ENCODE measurements around the gene PCDHGA3.
A peak's percentile ranks its signal among the peaks of the same experiment; 100 is the strongest.

Gene PCDHGA3

DNA sequence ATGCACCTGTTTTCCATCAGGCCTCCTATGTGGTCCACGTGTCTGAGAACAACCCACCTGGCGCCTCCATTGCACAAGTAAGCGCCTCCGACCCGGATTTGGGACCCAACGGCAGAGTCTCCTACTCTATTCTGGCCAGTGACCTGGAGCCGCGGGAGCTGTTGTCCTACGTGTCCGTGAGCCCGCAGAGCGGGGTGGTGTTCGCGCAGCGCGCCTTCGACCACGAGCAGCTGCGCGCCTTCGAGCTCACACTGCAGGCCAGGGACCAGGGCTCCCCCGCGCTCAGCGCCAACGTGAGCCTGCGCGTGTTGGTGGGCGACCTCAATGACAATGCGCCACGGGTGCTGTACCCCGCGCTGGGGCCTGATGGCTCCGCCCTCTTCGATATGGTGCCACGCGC lies 8.0 kb downstream of the PCDHGA3 start:
- no peak for TF ChIP-seq CTCF (IDR thresholded peaks at IDR 0.05; ENCODE audit: borderline replicate concordance, insufficient read depth, low read depth, low read length)
- H3K4me3 ChIP-seq (ENCODE audit: low read depth, low read length) = no peak overlapping the region

DNA sequence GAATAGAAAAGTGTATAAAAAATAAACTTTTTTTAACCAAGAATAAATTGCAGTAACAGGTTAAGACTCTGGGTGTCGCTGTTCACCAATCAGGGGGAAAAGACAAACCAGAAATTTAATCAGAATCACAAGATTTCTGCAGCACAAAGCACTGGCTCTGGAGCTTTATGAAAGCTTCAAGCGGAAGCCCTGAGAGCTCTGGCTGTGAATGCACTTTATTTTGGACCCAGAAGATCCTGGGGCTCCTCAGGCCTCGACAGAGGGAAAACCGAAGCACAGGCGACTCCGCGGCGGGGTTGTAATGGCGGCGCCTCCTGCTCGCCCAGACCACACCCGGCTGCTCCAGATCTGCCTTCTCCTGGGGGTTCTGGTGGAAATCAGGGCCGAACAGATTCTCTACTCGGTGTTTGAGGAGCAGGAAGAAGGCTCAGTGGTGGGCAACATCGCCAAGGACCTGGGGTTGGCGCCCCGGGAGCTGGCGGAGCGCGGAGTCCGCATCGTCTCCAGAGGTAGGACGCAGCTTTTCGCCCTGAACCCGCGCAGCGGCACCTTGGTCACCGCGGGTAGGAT lies 11.4 kb downstream of the PCDHGA3 start, which contains the start of gene PCDHGA4:
Gene PCDHGA4, plus strand, starts transcription at position 122 of the 570 bp plus-strand sequence. Its CDS starts 87 bp downstream, at position 209.
- TF ChIP-seq CTCF (IDR thresholded peaks at IDR 0.05; ENCODE audit: borderline replicate concordance, insufficient read depth, low read depth, low read length) = peak; percentile 32; the same call in 1 of the 2 replicates
- H3K4me3 ChIP-seq (ENCODE audit: low read depth, low read length) = no peak within 1 kb of the TSS

DNA sequence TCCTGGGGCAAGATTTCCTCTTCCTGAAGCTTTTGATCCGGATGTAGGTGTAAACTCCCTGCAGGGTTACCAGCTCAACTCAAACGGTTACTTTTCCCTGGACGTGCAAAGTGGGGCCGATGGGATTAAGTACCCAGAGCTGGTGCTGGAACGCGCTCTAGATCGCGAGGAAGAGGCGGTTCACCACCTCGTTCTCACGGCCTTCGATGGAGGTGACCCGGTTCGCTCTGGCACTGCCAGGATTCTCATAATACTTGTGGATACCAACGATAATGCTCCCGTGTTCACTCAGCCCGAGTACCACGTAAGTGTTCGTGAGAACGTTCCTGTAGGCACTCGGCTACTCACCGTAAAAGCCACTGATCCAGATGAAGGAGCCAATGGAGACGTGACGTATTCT lies 12.0 kb downstream of the PCDHGA3 start:
- H3K4me3 ChIP-seq (ENCODE audit: low read depth, low read length) = no peak overlapping the region

DNA sequence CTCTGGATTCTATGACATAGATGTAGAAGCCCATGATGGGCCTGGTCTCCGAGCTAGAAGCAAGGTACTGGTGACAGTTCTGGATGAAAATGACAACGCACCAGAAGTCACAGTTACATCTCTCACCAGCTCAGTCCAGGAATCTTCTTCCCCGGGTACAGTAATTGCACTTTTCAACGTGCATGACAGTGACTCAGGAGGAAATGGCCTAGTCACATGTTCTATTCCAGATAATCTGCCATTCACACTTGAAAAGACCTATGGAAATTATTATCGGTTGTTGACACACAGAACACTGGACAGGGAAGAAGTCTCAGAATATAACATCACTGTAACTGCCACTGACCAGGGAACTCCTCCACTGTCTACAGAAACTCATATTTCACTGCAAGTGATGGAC lies 12.5 kb downstream of the PCDHGA3 start:
- TF ChIP-seq CTCF (IDR thresholded peaks at IDR 0.05; ENCODE audit: borderline replicate concordance, insufficient read depth, low read depth, low read length) = no peak
- no peak overlapping the region for H3K4me3 ChIP-seq (ENCODE audit: low read depth, low read length)

More for the DNA sequence above, 12.0 kb downstream of the PCDHGA3 start:
- TF ChIP-seq CTCF (IDR thresholded peaks at IDR 0.05; ENCODE audit: borderline replicate concordance, insufficient read depth, low read depth, low read length) = no peak

DNA sequence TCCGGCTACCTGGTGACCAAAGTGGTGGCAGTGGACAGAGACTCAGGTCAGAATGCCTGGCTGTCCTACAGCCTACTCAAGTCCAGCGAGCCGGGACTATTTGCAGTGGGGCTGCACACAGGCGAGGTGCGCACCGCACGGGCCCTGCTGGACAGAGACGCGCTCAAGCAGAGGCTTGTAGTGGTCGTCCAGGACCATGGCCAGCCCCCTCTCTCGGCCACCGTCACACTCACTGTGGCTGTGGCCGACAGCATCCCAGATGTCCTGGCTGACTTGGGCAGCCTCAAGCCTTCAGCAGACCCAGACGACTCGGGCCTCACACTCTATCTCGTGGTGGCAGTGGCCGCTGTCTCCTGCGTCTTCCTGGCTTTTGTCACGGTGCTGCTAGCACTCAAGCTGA lies 13.3 kb downstream of the PCDHGA3 start:
- H3K4me3 ChIP-seq (ENCODE audit: low read depth, low read length) = no peak overlapping the region
- TF ChIP-seq CTCF (IDR thresholded peaks at IDR 0.05; ENCODE audit: borderline replicate concordance, insufficient read depth, low read depth, low read length) = no peak

- peak; percentile 32; the same call in 1 of the 2 replicates for TF ChIP-seq CTCF (IDR thresholded peaks at IDR 0.05; ENCODE audit: borderline replicate concordance, insufficient read depth, low read depth, low read length)
- peak within 1 kb of the TSS; percentile 56 for H3K4me3 ChIP-seq (ENCODE audit: low read depth, low read length)
Observed at GRCh38 chr5:141359790-141360426, 16.3 kb downstream of the PCDHGA3 start, which contains the start of gene PCDHGB2. Gene PCDHGB2, plus strand, starts transcription at chr5:141359994. Its CDS starts 142 bp downstream, at chr5:141360136.

- no peak overlapping the region for H3K4me3 ChIP-seq (ENCODE audit: low read depth, low read length)
- no peak for TF ChIP-seq CTCF (IDR thresholded peaks at IDR 0.05; ENCODE audit: borderline replicate concordance, insufficient read depth, low read depth, low read length)
Observed at GRCh38 chr5:141360685-141361084, 17.1 kb downstream of the PCDHGA3 start.
